Prostate gland (tissue), 2 donors: ENCODE results near the gene JTB. TPM values are rescaled to one million over a fixed set of nuclear protein-coding genes. Genes with fewer than 3 reads are reported as not detected.

Experiments
- DNase-seq: peaks from one replicate; pipeline ENCODE4 v3.0.0-alpha.2; 2019; ENCODE audit warnings: low spot score
- H3K27ac ChIP-seq, 2 donors: fragments of 200-600 bp; sonication (generic); 2 replicates each; pipeline ENCODE4 v1.5.1; 2017 to 2019
- H3K27me3 ChIP-seq: fragments of 200-600 bp; sonication (generic); replicated peaks from 2 replicates; pipeline ENCODE4 v1.5.1; 2019; ENCODE audit not compliant: insufficient read depth
- H3K36me3 ChIP-seq, 2 donors: fragments of 200-600 bp; sonication (generic); 1 replicate in 1 of 2; 2 replicates in 1 of 2; pipeline versions ENCODE4 v1.5.1 to v1.8.1; 2017 to 2019
- H3K4me1 ChIP-seq: fragments of 200-600 bp; sonication (generic); replicated peaks from 2 replicates; pipeline ENCODE4 v1.5.1; 2019
- H3K4me3 ChIP-seq, 2 donors: fragments of 200-600 bp; sonication (generic); 2 replicates each; pipeline ENCODE4 v1.5.1; 2017 to 2019
- H3K9me3 ChIP-seq: fragments of 200-600 bp; sonication (generic); 2 replicates; pipeline ENCODE4 v1.5.1; 2017
- CTCF ChIP-seq, 4 experiments: fragments of 200-600 bp in 2 of 4; fragments of 450-650 bp in 2 of 4; sonication (generic) in 2 of 4; IDR thresholded peaks; 1 replicate in 3 of 4; 2 replicates in 1 of 4; pipeline ENCODE4 v1.5.1; 2016 to 2019; ENCODE audit warnings: antibody characterized with exemption in 4 of 4, mild to moderate bottlenecking in 2 of 4, moderate library complexity in 2 of 4
- POLR2A ChIP-seq: fragments of 450-650 bp; IDR thresholded peaks from one replicate; pipeline ENCODE4 v1.6.1; 2016; ENCODE audit warnings: antibody characterized with exemption, mild to moderate bottlenecking
- POLR2AphosphoS5 ChIP-seq: sonication (generic); formaldehyde crosslinking; IDR thresholded peaks from one replicate; pipeline ENCODE4 v1.6.1; 2017; ENCODE audit warnings: antibody characterized with exemption
- WGBS: methylation state at CpG from one replicate; pipeline ENCODE4 v1.1.5; 2018; 5-methylcytosine and 5-hydroxymethylcytosine counted together
- intact Hi-C: fragments of 100-400 bp; cut with DNase I; formaldehyde crosslinking; loops from one replicate; pipeline ENCODE4 v1.14.2; 2022
- microRNA-seq: library from miRNA; unstranded; fragments of <30 nt; microRNA quantifications from one replicate; pipeline ENCODE4, GENCODE V29; 2016
- small RNA-seq, 2 donors: library from RNA; depleted of rRNA; stranded (forward); fragments of <200 nt; gene quantifications; one replicate each; pipeline ENCODE3, GENCODE V24; 2016
- total RNA-seq, 2 donors: library from RNA; depleted of rRNA; stranded (reverse); fragments of >200 nt; gene quantifications; one replicate each; pipeline ENCODE4 v1.1.0, GENCODE V29; 2016

Gene JTB
- total RNA-seq, 2 donors from 2014 or later = 234 to 404 TPM

GRCh38 chr1:153929426-153929825 is 48.0 kb downstream of the JTB start:
- 81% methylated on average over 5 of the region's 5 CpGs for WGBS
- no peaks in the 10 kb centered on the region for H3K9me3 ChIP-seq
- intact Hi-C loops = no loop called here
- H3K27ac ChIP-seq = no peak overlapping the region
- H3K27me3 ChIP-seq = no peaks in the 10 kb centered on the region
- no peaks in the 10 kb centered on the region for H3K4me1 ChIP-seq
- no peak overlapping the region for H3K4me3 ChIP-seq
- peaks cover 11 to 15% of the 10 kb centered on the region in 2 donors for H3K36me3 ChIP-seq
- TF ChIP-seq POLR2AphosphoS5 (no peak), POLR2A (no peak), CTCF (IDR thresholded peaks at IDR 0.05) (no peak)
- no peak for DNase-seq

DNA sequence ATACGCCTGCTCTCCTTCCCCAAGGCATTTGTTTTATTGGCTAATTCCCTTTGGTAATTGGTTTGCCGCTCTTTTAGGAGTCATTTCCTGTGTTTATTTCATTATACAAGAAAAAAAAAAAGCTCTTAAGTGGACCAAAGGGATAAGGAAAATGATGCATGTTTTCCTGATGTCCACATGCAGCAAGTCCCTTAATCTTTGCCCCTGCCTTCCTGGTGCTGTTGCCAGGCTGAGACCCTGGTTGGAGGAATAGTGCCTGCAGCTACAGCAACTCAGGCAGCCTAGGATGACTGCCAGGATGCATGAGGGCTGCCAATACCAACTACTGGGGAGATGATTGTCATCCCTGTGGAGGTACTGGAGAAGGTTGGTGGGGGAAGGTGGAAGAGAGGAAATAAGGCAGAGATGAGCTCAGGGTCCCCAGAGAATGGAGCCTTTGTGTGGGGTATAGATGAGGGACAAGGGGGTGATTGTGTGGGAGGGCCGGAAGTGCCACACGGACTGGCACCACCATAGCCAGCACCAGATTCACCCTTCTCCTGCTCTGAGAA is 48.6 kb downstream of the JTB start:
- WGBS = 51% methylated on average over 4 of the region's 4 CpGs
- Histone ChIP-seq H3K9me3 (no peaks in the 10 kb centered on the region), H3K4me1 (peaks cover 2% of the 10 kb centered on the region), H3K27ac (no peak overlapping the region), H3K4me3 (no peak overlapping the region), H3K27me3 (no peaks in the 10 kb centered on the region), H3K36me3 (peaks cover 10 to 11% of the 10 kb centered on the region in 2 donors)
- TF ChIP-seq POLR2A (no peak), CTCF (IDR thresholded peaks at IDR 0.05) (no peak), POLR2AphosphoS5 (no peak)
- DNase-seq = no peak
- intact Hi-C loops = no loop called here

DNA sequence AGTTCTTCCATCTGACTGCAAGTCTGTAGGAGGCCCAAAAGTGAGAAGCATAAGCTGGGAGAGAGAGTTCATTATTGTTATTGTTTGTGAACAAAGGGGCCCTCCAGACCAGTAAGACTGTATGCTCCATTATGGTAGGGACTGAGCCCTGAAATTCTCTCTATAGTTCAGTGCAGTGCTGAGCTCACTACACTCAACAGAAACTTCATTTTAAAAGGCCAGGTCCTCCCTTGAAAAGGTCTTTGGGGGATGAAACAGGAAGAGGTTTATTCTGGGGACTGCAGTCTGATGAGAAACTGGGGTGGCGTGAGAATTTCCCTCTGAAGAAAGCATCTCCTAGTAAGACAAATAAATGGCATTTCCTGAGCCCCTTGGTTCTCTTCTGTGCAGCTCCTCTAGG is 49.2 kb downstream of the JTB start:
- Histone ChIP-seq H3K4me3 (no peak overlapping the region), H3K27me3 (no peaks in the 10 kb centered on the region), H3K4me1 (peaks cover 4% of the 10 kb centered on the region), H3K27ac (no peak overlapping the region), H3K36me3 (peaks cover 5 to 9% of the 10 kb centered on the region in 2 donors), H3K9me3 (no peaks in the 10 kb centered on the region)
- DNase-seq = no peak
- 79% methylated on average over 1 of the region's 1 CpG for WGBS
- TF ChIP-seq CTCF (IDR thresholded peaks at IDR 0.05) (no peak), POLR2A (no peak), POLR2AphosphoS5 (no peak)
- intact Hi-C loops = no loop called here

DNA sequence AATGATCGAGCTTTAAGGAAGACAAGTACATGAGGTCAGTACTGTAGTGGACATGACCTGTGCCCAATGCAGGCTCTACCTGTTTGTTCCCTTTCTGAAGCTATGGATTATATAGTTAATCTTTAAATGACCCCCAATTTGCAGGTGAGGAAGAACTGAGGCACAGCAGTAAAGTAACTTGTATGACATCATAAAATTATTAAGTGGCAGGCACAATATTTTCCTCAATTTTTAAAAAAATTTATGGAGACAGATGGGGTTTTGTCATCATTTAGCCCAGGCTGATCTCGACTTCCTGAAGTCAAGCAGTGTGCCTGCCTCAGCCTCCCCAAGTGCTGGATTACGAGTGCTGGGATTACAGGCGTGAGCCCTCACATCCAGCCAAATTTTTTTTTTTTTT is 51.1 kb downstream of the JTB start:
- H3K36me3 ChIP-seq = peaks cover 0 to 4% of the 10 kb centered on the region in 2 donors
- no peaks in the 10 kb centered on the region for H3K27me3 ChIP-seq
- no peak for DNase-seq
- 78% methylated on average over 4 of the region's 4 CpGs for WGBS
- no peak overlapping the region for H3K27ac ChIP-seq
- peaks cover 4% of the 10 kb centered on the region for H3K4me1 ChIP-seq
- H3K4me3 ChIP-seq = no peak overlapping the region
- intact Hi-C loops = no loop called here
- TF ChIP-seq CTCF (IDR thresholded peaks at IDR 0.05) (no peak), POLR2A (no peak), POLR2AphosphoS5 (no peak)
- H3K9me3 ChIP-seq = no peaks in the 10 kb centered on the region

Small RNAs within 50 kb of the gene (microRNA-seq; reads per million reads assigned to microRNA genes)
- gene MIR6737 = 0.50 reads per million

Small RNAs within 50 kb of the gene (small RNA-seq; reads per million reads assigned to genes)
- 0 to 0.28 reads per million in 2 donors for gene MIR6737

Other genes starting within 250 kb of the JTB start
- gene INTS3, start 249.6 kb downstream of the JTB start, total RNA-seq = 10 to 100 TPM; 26.1 to 70.0 TPM
- 10 to 100 TPM; 27.4 to 30.9 TPM for gene SLC27A3, start 202.3 kb downstream of the JTB start, total RNA-seq
- gene GATAD2B, start 54.7 kb downstream of the JTB start, total RNA-seq = 10 to 100 TPM; 24.5 to 29.7 TPM
- 10 to 100 TPM; 18.1 to 28.3 TPM for gene DENND4B, start 31.0 kb downstream of the JTB start, total RNA-seq
- gene CRTC2, start 19.1 kb downstream of the JTB start, total RNA-seq = 10 to 100 TPM; 18.5 to 30.2 TPM
- 100 to 1,000 TPM in 1 of 2 donors, 10 to 100 TPM in 1; 88.6 to 122 TPM for gene SLC39A1, start 14.1 kb downstream of the JTB start, total RNA-seq
- gene CREB3L4, start 9.8 kb downstream of the JTB start, total RNA-seq = 100 to 1,000 TPM; 109 to 386 TPM
- gene RAB13, start 8.7 kb upstream of the JTB start, total RNA-seq = 10 to 100 TPM; 49.1 to 49.3 TPM
- 1,000 to 10,000 TPM; 1,937 to 3,992 TPM for gene RPS27, start 13.1 kb upstream of the JTB start, total RNA-seq
- gene NUP210L, start 177.4 kb upstream of the JTB start, total RNA-seq = 1 to 10 TPM in 1 of 2 donors, under 1 TPM in 1; 0.05 to 5.7 TPM
- gene TPM3, start 214.4 kb upstream of the JTB start, total RNA-seq = 100 to 1,000 TPM; 147 to 277 TPM
- gene CFAP141, start 228.7 kb upstream of the JTB start, total RNA-seq = not detected
- gene UBAP2L, start 243.3 kb upstream of the JTB start, total RNA-seq = 100 to 1,000 TPM in 1 of 2 donors, 10 to 100 TPM in 1; 51.1 to 121 TPM